ENCODE results near the gene SLC66A1.

DNA sequence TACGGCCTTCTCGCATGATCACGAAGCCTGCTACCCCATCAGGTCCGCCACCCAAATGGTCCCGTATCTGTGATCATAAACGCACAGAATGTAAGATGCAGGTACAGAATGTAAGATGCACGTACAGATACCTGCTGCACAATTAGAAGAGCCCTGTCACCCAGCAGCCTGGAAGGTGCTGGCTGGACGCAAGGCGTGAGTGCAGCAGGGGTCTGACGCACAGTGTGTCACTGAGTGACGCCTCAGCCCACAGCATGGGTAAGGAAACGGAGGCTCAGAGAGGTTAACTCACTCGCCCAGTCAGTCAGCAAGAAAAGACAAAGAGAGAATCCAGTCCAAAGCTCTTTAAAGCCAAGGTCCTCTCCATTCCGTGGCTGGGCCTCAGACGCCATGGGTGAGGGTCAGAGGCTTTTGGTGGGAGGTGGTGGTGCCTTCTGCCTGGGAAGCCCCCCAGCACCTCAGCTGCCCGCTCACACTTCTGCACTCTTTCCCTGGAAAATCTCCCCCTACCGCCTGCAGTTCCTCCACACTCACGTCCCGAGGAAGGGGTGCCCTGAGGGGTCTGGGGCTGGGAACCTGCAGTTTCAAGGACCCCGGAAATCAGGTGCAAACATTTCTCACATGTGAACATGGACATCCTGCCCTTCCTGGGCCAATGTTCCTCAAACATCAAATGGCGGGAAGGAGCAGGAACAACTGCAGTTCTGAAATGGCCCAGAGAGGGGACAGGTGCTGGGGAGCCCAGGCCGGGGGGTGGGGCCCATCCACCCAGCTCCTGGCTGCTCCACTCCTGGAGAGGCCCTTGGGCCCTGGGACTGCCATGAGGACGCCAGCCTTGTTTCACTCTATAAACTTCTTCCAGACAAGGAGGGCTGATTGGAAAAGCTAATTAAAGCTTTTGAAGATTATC lies 59.4 kb downstream of the SLC66A1 start:
- TF ChIP-seq, protein P1, sequence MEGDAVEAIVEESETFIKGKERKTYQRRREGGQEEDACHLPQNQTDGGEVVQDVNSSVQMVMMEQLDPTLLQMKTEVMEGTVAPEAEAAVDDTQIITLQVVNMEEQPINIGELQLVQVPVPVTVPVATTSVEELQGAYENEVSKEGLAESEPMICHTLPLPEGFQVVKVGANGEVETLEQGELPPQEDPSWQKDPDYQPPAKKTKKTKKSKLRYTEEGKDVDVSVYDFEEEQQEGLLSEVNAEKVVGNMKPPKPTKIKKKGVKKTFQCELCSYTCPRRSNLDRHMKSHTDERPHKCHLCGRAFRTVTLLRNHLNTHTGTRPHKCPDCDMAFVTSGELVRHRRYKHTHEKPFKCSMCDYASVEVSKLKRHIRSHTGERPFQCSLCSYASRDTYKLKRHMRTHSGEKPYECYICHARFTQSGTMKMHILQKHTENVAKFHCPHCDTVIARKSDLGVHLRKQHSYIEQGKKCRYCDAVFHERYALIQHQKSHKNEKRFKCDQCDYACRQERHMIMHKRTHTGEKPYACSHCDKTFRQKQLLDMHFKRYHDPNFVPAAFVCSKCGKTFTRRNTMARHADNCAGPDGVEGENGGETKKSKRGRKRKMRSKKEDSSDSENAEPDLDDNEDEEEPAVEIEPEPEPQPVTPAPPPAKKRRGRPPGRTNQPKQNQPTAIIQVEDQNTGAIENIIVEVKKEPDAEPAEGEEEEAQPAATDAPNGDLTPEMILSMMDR (IDR thresholded peaks at IDR 0.05): no peak
- TF ChIP-seq POLR2A (IDR thresholded peaks at IDR 0.05): no peak
